ENCODE measurements around the gene SPATA24. TPM values are rescaled to one million over a fixed set of nuclear protein-coding genes. Genes with fewer than 3 reads are reported as not detected.
"Not testable (repeated sequence)": the region's sequence is repeated elsewhere in the genome, so short reads cannot be mapped to it uniquely, and the experiment has no call there.

SPATA24 gene
- polyA plus RNA-seq, 1 donor = 10.0 TPM

DNA sequence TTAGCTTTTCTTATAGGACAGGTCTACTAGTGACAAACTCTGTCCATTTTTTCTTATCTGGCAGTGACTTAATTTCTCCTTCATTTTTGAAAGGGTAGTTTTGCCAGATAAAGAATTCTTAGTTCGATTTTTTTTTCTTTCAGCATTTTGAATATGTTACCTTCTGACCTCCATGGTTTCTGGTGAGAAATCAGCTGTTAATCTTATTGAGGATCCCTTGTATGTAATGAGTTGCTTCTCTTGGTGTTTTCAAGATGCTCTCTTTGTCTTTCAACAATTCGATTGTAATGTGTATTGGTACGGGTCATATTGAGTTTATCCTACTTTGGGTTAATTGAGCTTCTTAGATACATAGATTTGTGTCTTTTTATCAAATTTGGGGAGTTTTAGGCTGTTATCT, 49.7 kb downstream of the SPATA24 start:
- DNase-seq (ENCODE audit: low read depth) = no peak

DNA sequence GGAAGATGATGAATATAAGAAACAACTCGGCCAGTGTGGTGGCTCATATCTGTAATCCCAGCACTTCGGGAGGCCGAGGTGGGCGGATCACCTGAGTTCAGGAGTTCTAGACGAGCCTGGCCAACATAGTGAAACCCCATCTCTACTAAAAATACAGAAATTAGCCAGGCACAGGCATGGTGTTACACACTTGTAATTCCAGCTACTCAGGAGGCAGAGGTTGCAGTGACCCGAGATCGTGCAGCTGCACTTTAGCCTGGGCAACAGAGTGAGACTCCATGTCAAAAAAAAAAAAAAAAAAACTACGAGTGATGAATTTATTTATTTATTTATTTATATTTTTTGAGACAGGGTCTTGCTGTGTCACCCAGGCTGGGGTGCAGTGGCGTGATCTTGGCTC, 56.0 kb downstream of the SPATA24 start:
- not testable (repeated sequence) for DNase-seq (ENCODE audit: low read depth)

Other genes starting within 250 kb of the SPATA24 start
- 23.9 TPM for gene SIL1, start 205.7 kb downstream of the SPATA24 start, polyA plus RNA-seq (ENCODE audit: insufficient read length)
- gene MATR3, start 110.3 kb downstream of the SPATA24 start, polyA plus RNA-seq (ENCODE audit: insufficient read length) = 271 TPM
- gene PAIP2, start 62.2 kb downstream of the SPATA24 start, polyA plus RNA-seq (ENCODE audit: insufficient read length) = 104 TPM
- gene SLC23A1, start 20.8 kb downstream of the SPATA24 start, polyA plus RNA-seq (ENCODE audit: insufficient read length) = 0.28 TPM
- gene MZB1, start 14.2 kb downstream of the SPATA24 start, polyA plus RNA-seq (ENCODE audit: insufficient read length) = 0.52 TPM
- gene PROB1, start 9.0 kb downstream of the SPATA24 start, polyA plus RNA-seq (ENCODE audit: insufficient read length) = 42.6 TPM
- gene DNAJC18, start 35.4 kb upstream of the SPATA24 start, polyA plus RNA-seq (ENCODE audit: insufficient read length) = 22.1 TPM
- gene ECSCR, start 58.7 kb upstream of the SPATA24 start, polyA plus RNA-seq (ENCODE audit: insufficient read length) = 29.8 TPM
- not detected for gene SMIM33, start 66.9 kb upstream of the SPATA24 start, polyA plus RNA-seq (ENCODE audit: insufficient read length)
- gene STING1, start 78.7 kb upstream of the SPATA24 start, polyA plus RNA-seq (ENCODE audit: insufficient read length) = 26.4 TPM
- gene UBE2D2, start 157.2 kb upstream of the SPATA24 start, polyA plus RNA-seq (ENCODE audit: insufficient read length) = 132 TPM
- 82.3 TPM for gene CXXC5, start 244.3 kb upstream of the SPATA24 start, polyA plus RNA-seq (ENCODE audit: insufficient read length)